Astrocyte (in vitro differentiated cells and primary cell): Measurements from ENCODE around the gene P4HA2. TPM values are rescaled to one million over a fixed set of nuclear protein-coding genes. Genes with fewer than 3 reads are reported as not detected.
A peak's percentile ranks its signal among the peaks of the same experiment; 100 is the strongest.

Experiments used
- DNase-seq: peaks from one replicate; pipeline ENCODE4 v3.0.0-alpha.2; 2010; ENCODE audit warnings: low read depth
- FAIRE-seq: peaks from 2 replicates; lab custom pipeline; 2011; peaks lifted over from hg19 to GRCh38; lab: Jason Lieb, UNC
- H2AFZ ChIP-seq: 2 replicates; pipeline ENCODE4 v1.6.0; 2012; ENCODE audit warnings: low read depth, low read length, inconsistent platforms
- H3K27ac ChIP-seq: 2 replicates; pipeline ENCODE4 v1.5.1; 2011; ENCODE audit warnings: low read depth, low read length, inconsistent platforms
- H3K27me3 ChIP-seq: 2 replicates; pipeline ENCODE4 v1.6.0; 2011; ENCODE audit warnings: low read length, inconsistent platforms; ENCODE audit not compliant: insufficient read depth
- H3K36me3 ChIP-seq: 2 replicates; pipeline ENCODE4 v1.5.1; 2011; ENCODE audit warnings: low read length, inconsistent platforms; ENCODE audit not compliant: insufficient read depth
- H3K4me1 ChIP-seq: 2 replicates; pipeline ENCODE4 v1.5.1; 2011; ENCODE audit warnings: low read length, inconsistent platforms; ENCODE audit not compliant: insufficient read depth
- H3K4me2 ChIP-seq: 2 replicates; pipeline ENCODE4 v1.6.0; 2012; ENCODE audit warnings: low read length, inconsistent platforms
- H3K4me3 ChIP-seq: 2 replicates; pipeline ENCODE4 v1.5.1; 2011; ENCODE audit warnings: low read depth, mild to moderate bottlenecking, low read length, inconsistent platforms; ENCODE audit not compliant: insufficient read depth
- H3K79me2 ChIP-seq: 2 replicates; pipeline ENCODE4 v1.6.0; 2012; ENCODE audit warnings: mild to moderate bottlenecking, low read length, inconsistent platforms; ENCODE audit not compliant: insufficient read depth
- H3K9ac ChIP-seq: 2 replicates; pipeline ENCODE4 v1.6.0; 2012; ENCODE audit warnings: mild to moderate bottlenecking, low read length, inconsistent platforms
- H3K9me3 ChIP-seq: 2 replicates; pipeline ENCODE4 v1.5.1; 2012; ENCODE audit warnings: low read depth, mild to moderate bottlenecking, low read length, inconsistent platforms; ENCODE audit not compliant: insufficient read depth
- H4K20me1 ChIP-seq: 2 replicates; pipeline ENCODE4 v1.6.0; 2012; ENCODE audit warnings: low read length, inconsistent platforms; ENCODE audit not compliant: insufficient read depth
- H3K27ac Mint-ChIP-seq: one replicate; pipeline ENCODE4 v1.8.0; 2021; ENCODE audit warnings: mild to moderate bottlenecking, mixed read lengths; ENCODE audit not compliant: unreplicated experiment
- H3K27me3 Mint-ChIP-seq: one replicate; pipeline ENCODE4 v1.8.0; 2021; ENCODE audit warnings: low read depth, mixed read lengths; ENCODE audit not compliant: unreplicated experiment
- H3K36me3 Mint-ChIP-seq: one replicate; pipeline ENCODE4 v1.8.0; 2021; ENCODE audit warnings: low read depth, mixed read lengths; ENCODE audit not compliant: unreplicated experiment
- H3K4me1 Mint-ChIP-seq: one replicate; pipeline ENCODE4 v1.8.0; 2021; ENCODE audit warnings: low read depth, mixed read lengths; ENCODE audit not compliant: unreplicated experiment
- H3K4me3 Mint-ChIP-seq: one replicate; pipeline ENCODE4 v1.8.0; 2021; ENCODE audit warnings: mild to moderate bottlenecking, moderate library complexity, mixed read lengths; ENCODE audit not compliant: unreplicated experiment
- H3K9me3 Mint-ChIP-seq: one replicate; pipeline ENCODE4 v1.8.0; 2021; ENCODE audit warnings: mild to moderate bottlenecking, mixed read lengths; ENCODE audit not compliant: unreplicated experiment
- EZH2 ChIP-seq: IDR thresholded peaks from 2 replicates; pipeline ENCODE4 v1.6.1; 2012; ENCODE audit warnings: mild to moderate bottlenecking, low read length, inconsistent platforms; ENCODE audit not compliant: insufficient read depth
- total RNA-seq: library from RNA; stranded (reverse); gene quantifications from 2 replicates; pipeline ENCODE4 v1.2.1, GENCODE V29; 2021
- TF ChIP-seq, protein P1 (sequence below): IDR thresholded peaks from 2 replicates; pipeline ENCODE4 v1.5.1; 2011; ENCODE audit warnings: low read depth, mild to moderate bottlenecking, inconsistent platforms, low read length, moderate library complexity; ENCODE audit not compliant: insufficient read depth

Gene P4HA2
- total RNA-seq, 1 donor from 2014 or later: 214 TPM

GRCh38 chr5:132215329-132215728, 12.3 kb downstream of the P4HA2 start:
- Mint-ChIP-seq H3K36me3 (peaks cover 44% of the 10 kb centered on the region), H3K4me3 (peak overlapping the region; percentile 42), H3K9me3 (no peaks in the 10 kb centered on the region), H3K27ac (peak overlapping the region; percentile 80), H3K4me1 (peaks cover 11% of the 10 kb centered on the region), H3K27me3 (no peaks in the 10 kb centered on the region)
- Histone ChIP-seq H3K27me3 (no peaks in the 10 kb centered on the region), H4K20me1 (peaks cover 20% of the 10 kb centered on the region), H3K4me1 (peaks cover 11% of the 10 kb centered on the region), H3K36me3 (peaks cover 25% of the 10 kb centered on the region), H3K27ac (peak overlapping the region; percentile 79), H3K4me3 (no peak overlapping the region), H2AFZ (peak overlapping the region; percentile 46), H3K9me3 (no peaks in the 10 kb centered on the region), H3K9ac (peak overlapping the region; percentile 69), H3K4me2 (peak overlapping the region; percentile 60), H3K79me2 (peaks cover 26% of the 10 kb centered on the region)
- TF ChIP-seq, protein P1, sequence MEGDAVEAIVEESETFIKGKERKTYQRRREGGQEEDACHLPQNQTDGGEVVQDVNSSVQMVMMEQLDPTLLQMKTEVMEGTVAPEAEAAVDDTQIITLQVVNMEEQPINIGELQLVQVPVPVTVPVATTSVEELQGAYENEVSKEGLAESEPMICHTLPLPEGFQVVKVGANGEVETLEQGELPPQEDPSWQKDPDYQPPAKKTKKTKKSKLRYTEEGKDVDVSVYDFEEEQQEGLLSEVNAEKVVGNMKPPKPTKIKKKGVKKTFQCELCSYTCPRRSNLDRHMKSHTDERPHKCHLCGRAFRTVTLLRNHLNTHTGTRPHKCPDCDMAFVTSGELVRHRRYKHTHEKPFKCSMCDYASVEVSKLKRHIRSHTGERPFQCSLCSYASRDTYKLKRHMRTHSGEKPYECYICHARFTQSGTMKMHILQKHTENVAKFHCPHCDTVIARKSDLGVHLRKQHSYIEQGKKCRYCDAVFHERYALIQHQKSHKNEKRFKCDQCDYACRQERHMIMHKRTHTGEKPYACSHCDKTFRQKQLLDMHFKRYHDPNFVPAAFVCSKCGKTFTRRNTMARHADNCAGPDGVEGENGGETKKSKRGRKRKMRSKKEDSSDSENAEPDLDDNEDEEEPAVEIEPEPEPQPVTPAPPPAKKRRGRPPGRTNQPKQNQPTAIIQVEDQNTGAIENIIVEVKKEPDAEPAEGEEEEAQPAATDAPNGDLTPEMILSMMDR: no peak
- no peak for TF ChIP-seq EZH2
- DNase-seq: peak; percentile 96
- FAIRE-seq: peak; percentile 90

DNA sequence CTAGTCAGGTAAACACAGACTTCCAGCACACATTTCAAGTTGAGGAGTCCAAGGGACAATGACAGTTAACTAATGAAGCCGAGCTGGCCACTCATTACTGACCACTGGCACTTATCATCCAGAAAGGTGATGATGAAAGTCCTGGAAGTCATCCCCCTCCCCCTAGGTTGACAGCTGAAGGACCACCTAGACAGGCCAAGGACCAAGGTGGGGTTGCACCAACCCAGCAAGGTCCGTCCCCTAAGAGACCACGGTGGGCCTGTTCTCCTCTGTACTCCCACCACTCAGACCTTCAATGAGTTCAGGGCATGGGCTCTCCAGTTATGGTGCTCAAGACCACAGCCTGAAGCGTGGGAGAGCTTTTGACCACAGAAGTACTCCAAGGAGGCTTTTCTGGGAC, 13.2 kb downstream of the P4HA2 start:
- Mint-ChIP-seq H3K9me3 (no peaks in the 10 kb centered on the region), H3K4me3 (no peak overlapping the region), H3K36me3 (peaks cover 37% of the 10 kb centered on the region), H3K27ac (peak overlapping the region; percentile 80), H3K4me1 (peaks cover 12% of the 10 kb centered on the region), H3K27me3 (no peaks in the 10 kb centered on the region)
- Histone ChIP-seq H3K27ac (peak overlapping the region; percentile 79), H3K36me3 (peaks cover 29% of the 10 kb centered on the region), H3K27me3 (no peaks in the 10 kb centered on the region), H4K20me1 (peaks cover 12% of the 10 kb centered on the region), H2AFZ (no peak overlapping the region), H3K4me1 (peaks cover 11% of the 10 kb centered on the region), H3K4me2 (no peak overlapping the region), H3K79me2 (peaks cover 18% of the 10 kb centered on the region), H3K9me3 (no peaks in the 10 kb centered on the region), H3K9ac (peak overlapping the region; percentile 69), H3K4me3 (no peak overlapping the region)
- no peak for FAIRE-seq
- DNase-seq: no peak
- TF ChIP-seq EZH2: no peak
- TF ChIP-seq, protein P1: no peak

DNA sequence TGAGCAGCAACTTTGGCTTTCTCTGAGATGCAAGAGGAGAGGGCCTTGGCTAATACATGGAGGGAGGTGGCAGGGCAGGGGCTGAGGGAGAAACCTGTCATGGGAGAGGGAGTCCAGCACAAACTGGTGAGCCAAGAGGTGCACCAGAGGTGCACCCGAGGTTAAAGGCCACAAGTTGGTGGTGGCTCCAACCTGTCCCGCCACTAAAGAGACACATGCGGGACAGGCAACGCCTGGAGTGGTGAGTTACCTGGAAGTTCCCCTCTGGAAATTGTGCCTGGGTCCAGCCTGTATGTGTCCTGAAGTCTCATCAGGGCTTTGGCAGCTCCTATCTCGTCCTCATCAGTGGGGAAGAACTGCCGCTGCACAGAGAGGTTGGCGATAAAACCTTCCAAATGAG, 14.0 kb downstream of the P4HA2 start:
- H4K20me1 ChIP-seq: peaks cover 10% of the 10 kb centered on the region
- no peaks in the 10 kb centered on the region for H3K9me3 ChIP-seq
- no peak overlapping the region for H3K4me3 ChIP-seq
- H3K9me3 Mint-ChIP-seq: no peaks in the 10 kb centered on the region
- TF ChIP-seq, protein P1: no peak
- no peak for TF ChIP-seq EZH2
- H3K27ac Mint-ChIP-seq: no peak overlapping the region
- H3K4me1 ChIP-seq: peaks cover 19% of the 10 kb centered on the region
- peaks cover 21% of the 10 kb centered on the region for H3K4me1 Mint-ChIP-seq
- no peaks in the 10 kb centered on the region for H3K27me3 ChIP-seq
- no peak overlapping the region for H3K27ac ChIP-seq
- no peaks in the 10 kb centered on the region for H3K27me3 Mint-ChIP-seq
- FAIRE-seq (no peak), DNase-seq (no peak)
- peaks cover 34% of the 10 kb centered on the region for H3K36me3 Mint-ChIP-seq
- no peak overlapping the region for H2AFZ ChIP-seq
- H3K36me3 ChIP-seq: peaks cover 30% of the 10 kb centered on the region
- H3K79me2 ChIP-seq: peaks cover 9% of the 10 kb centered on the region
- no peak overlapping the region for H3K4me3 Mint-ChIP-seq
- H3K4me2 ChIP-seq: no peak overlapping the region
- no peak overlapping the region for H3K9ac ChIP-seq
